Stomach smooth muscle (tissue), 2 donors: ENCODE data around the gene MAP4.

Experiments
- H3K27ac ChIP-seq: one replicate; pipeline ENCODE4 v1.7.0; 2013; ENCODE audit warnings: mild to moderate bottlenecking, low read length, inconsistent platforms
- H3K27me3 ChIP-seq, 2 donors: one replicate each; pipeline ENCODE4 v1.7.0; 2013; ENCODE audit warnings: low read length in 2 of 2; ENCODE audit not compliant: insufficient read depth in 2 of 2, control insufficient read depth in 1 of 2
- H3K36me3 ChIP-seq, 2 donors: one replicate each; pipeline ENCODE4 v1.7.0; 2013; ENCODE audit warnings: low read length in 2 of 2; ENCODE audit not compliant: control insufficient read depth in 2 of 2, insufficient read depth in 2 of 2
- H3K4me1 ChIP-seq: one replicate; pipeline ENCODE4 v1.7.0; 2013; ENCODE audit warnings: low read length; ENCODE audit not compliant: control insufficient read depth, insufficient read depth
- H3K4me3 ChIP-seq, 2 donors: one replicate each; pipeline ENCODE4 v1.7.0; 2013; ENCODE audit warnings: low read length in 2 of 2
- H3K9ac ChIP-seq, 2 donors: one replicate each; pipeline ENCODE4 v1.7.0; 2013; ENCODE audit warnings: low read length in 2 of 2, mild to moderate bottlenecking in 1 of 2
- H3K9me3 ChIP-seq, 2 donors: one replicate each; pipeline ENCODE4 v1.7.0; 2013; ENCODE audit warnings: low read length in 2 of 2; ENCODE audit not compliant: control insufficient read depth in 2 of 2
- donor health status: healthy.
- donor health status: Pancreatic carcinoma.

MAP4 gene

GRCh38 chr3:47882338-47882737, 133.9 kb downstream of the MAP4 start:
- no peak overlapping the region for H3K9ac ChIP-seq
- no peaks in the 10 kb centered on the region for H3K9me3 ChIP-seq
- no peak overlapping the region for H3K4me3 ChIP-seq
- H3K36me3 ChIP-seq, result peaks cover 8% of the 10 kb centered on the region in 2 donors
- H3K27ac ChIP-seq, result no peak overlapping the region
- no peaks in the 10 kb centered on the region for H3K4me1 ChIP-seq
- no peaks in the 10 kb centered on the region for H3K27me3 ChIP-seq

GRCh38 chr3:47877719-47878118, 138.5 kb downstream of the MAP4 start:
- no peaks in the 10 kb centered on the region for H3K27me3 ChIP-seq
- H3K27ac ChIP-seq, result no peak overlapping the region
- no peaks in the 10 kb centered on the region for H3K4me1 ChIP-seq
- no peak overlapping the region for H3K9ac ChIP-seq
- no peaks in the 10 kb centered on the region for H3K9me3 ChIP-seq
- peaks cover 10 to 20% of the 10 kb centered on the region in 2 donors for H3K36me3 ChIP-seq
- no peak overlapping the region for H3K4me3 ChIP-seq

- H3K4me1 ChIP-seq, result no peaks in the 10 kb centered on the region
- no peak overlapping the region for H3K9ac ChIP-seq
- H3K36me3 ChIP-seq, result peaks cover 14 to 21% of the 10 kb centered on the region in 2 donors
- no peak overlapping the region for H3K27ac ChIP-seq
- no peaks in the 10 kb centered on the region for H3K27me3 ChIP-seq
- H3K9me3 ChIP-seq, result no peaks in the 10 kb centered on the region
- no peak overlapping the region for H3K4me3 ChIP-seq
Measured at GRCh38 chr3:47877290-47877689, 138.9 kb downstream of the MAP4 start.

GRCh38 chr3:47874913-47875312, 141.3 kb downstream of the MAP4 start:
- peaks cover 35 to 39% of the 10 kb centered on the region in 2 donors for H3K36me3 ChIP-seq
- no peak overlapping the region for H3K4me3 ChIP-seq

GRCh38 chr3:47874438-47874837, 141.8 kb downstream of the MAP4 start:
- Histone ChIP-seq H3K27me3 (no peaks in the 10 kb centered on the region), H3K9ac (no peak overlapping the region), H3K36me3 (peaks cover 40 to 44% of the 10 kb centered on the region in 2 donors), H3K9me3 (no peaks in the 10 kb centered on the region), H3K4me1 (no peaks in the 10 kb centered on the region), H3K27ac (no peak overlapping the region), H3K4me3 (no peak overlapping the region)

More at GRCh38 chr3:47874913-47875312, 141.3 kb downstream of the MAP4 start:
- H3K9me3 ChIP-seq, result no peaks in the 10 kb centered on the region
- no peaks in the 10 kb centered on the region for H3K4me1 ChIP-seq
- no peak overlapping the region for H3K9ac ChIP-seq
- H3K27me3 ChIP-seq, result no peaks in the 10 kb centered on the region
- H3K27ac ChIP-seq, result no peak overlapping the region

GRCh38 chr3:47872916-47873315, 143.3 kb downstream of the MAP4 start:
- Histone ChIP-seq H3K36me3 (peaks cover 55 to 59% of the 10 kb centered on the region in 2 donors), H3K9me3 (no peaks in the 10 kb centered on the region), H3K4me3 (no peak overlapping the region), H3K27me3 (no peaks in the 10 kb centered on the region), H3K9ac (no peak overlapping the region), H3K4me1 (no peaks in the 10 kb centered on the region), H3K27ac (no peak overlapping the region)

- H3K9ac ChIP-seq, result no peak overlapping the region
- peaks cover 67 to 68% of the 10 kb centered on the region in 2 donors for H3K36me3 ChIP-seq
- H3K27me3 ChIP-seq, result no peaks in the 10 kb centered on the region
- no peak overlapping the region for H3K4me3 ChIP-seq
- H3K27ac ChIP-seq, result no peak overlapping the region
- H3K4me1 ChIP-seq, result no peaks in the 10 kb centered on the region
- H3K9me3 ChIP-seq, result no peaks in the 10 kb centered on the region
Measured at GRCh38 chr3:47871389-47871788, 144.8 kb downstream of the MAP4 start.

- H3K4me3 ChIP-seq, result no peak overlapping the region
- H3K27me3 ChIP-seq, result no peaks in the 10 kb centered on the region
- H3K27ac ChIP-seq, result no peak overlapping the region
- H3K36me3 ChIP-seq, result peaks cover 67 to 70% of the 10 kb centered on the region in 2 donors
- H3K9me3 ChIP-seq, result no peaks in the 10 kb centered on the region
- H3K4me1 ChIP-seq, result no peaks in the 10 kb centered on the region
- no peak overlapping the region for H3K9ac ChIP-seq
Measured at GRCh38 chr3:47870702-47871260, 145.4 kb downstream of the MAP4 start.

- no peaks in the 10 kb centered on the region for H3K9me3 ChIP-seq
- no peaks in the 10 kb centered on the region for H3K4me1 ChIP-seq
- no peak overlapping the region for H3K27ac ChIP-seq
- no peaks in the 10 kb centered on the region for H3K27me3 ChIP-seq
- peaks cover 67 to 72% of the 10 kb centered on the region in 2 donors for H3K36me3 ChIP-seq
- H3K9ac ChIP-seq, result no peak overlapping the region
- H3K4me3 ChIP-seq, result no peak overlapping the region
Measured at GRCh38 chr3:47870156-47870555, 146.1 kb downstream of the MAP4 start.

- H3K9me3 ChIP-seq, result no peaks in the 10 kb centered on the region
- H3K36me3 ChIP-seq, result peaks cover 71 to 79% of the 10 kb centered on the region in 2 donors
- no peaks in the 10 kb centered on the region for H3K4me1 ChIP-seq
- no peak overlapping the region for H3K9ac ChIP-seq
- no peaks in the 10 kb centered on the region for H3K27me3 ChIP-seq
- no peak overlapping the region for H3K4me3 ChIP-seq
- H3K27ac ChIP-seq, result no peak overlapping the region
Measured at GRCh38 chr3:47868306-47868705, 147.9 kb downstream of the MAP4 start.

- Histone ChIP-seq H3K4me3 (no peak overlapping the region), H3K4me1 (no peaks in the 10 kb centered on the region), H3K27me3 (no peaks in the 10 kb centered on the region), H3K9ac (no peak overlapping the region), H3K9me3 (no peaks in the 10 kb centered on the region), H3K27ac (no peak overlapping the region), H3K36me3 (peaks cover 68 to 78% of the 10 kb centered on the region in 2 donors)
Measured at GRCh38 chr3:47867451-47868044, 148.7 kb downstream of the MAP4 start.
